Keratinocyte (primary cell): ENCODE data around the gene RELL1. TPM values are rescaled to one million over a fixed set of nuclear protein-coding genes. Genes with fewer than 3 reads are reported as not detected.

Source experiments
- DNase-seq: peaks from one replicate; pipeline ENCODE4 v3.0.0-alpha.2; 2011; ENCODE audit warnings: low read depth, missing footprints, low spot score
- FAIRE-seq: peaks from 2 replicates; lab custom pipeline; 2011; peaks lifted over from hg19 to GRCh38; lab: Jason Lieb, UNC
- H2AFZ ChIP-seq: 2 replicates; pipeline ENCODE4 v1.6.0; 2012; ENCODE audit warnings: low read length, control low read depth, inconsistent platforms; ENCODE audit not compliant: control insufficient read depth
- H3K27ac ChIP-seq: 2 replicates; pipeline ENCODE4 v1.5.1; 2011; ENCODE audit warnings: low read length; ENCODE audit not compliant: control insufficient read depth, insufficient read depth
- H3K27me3 ChIP-seq: 3 replicates; pipeline ENCODE4 v1.6.0; 2011; ENCODE audit warnings: low read length; ENCODE audit not compliant: control insufficient read depth, insufficient read depth; ENCODE audit errors: extremely low read depth
- H3K36me3 ChIP-seq, 2 experiments: 2 replicates in 1 of 2; 3 replicates in 1 of 2; pipeline ENCODE4 v1.5.1; 2011; ENCODE audit warnings: low read length in 2 of 2, mild to moderate bottlenecking in 1 of 2; ENCODE audit not compliant: control insufficient read depth in 2 of 2, insufficient read depth in 2 of 2; ENCODE audit errors: extremely low read depth in 1 of 2
- H3K4me1 ChIP-seq: 3 replicates; pipeline ENCODE4 v1.5.1; 2011; ENCODE audit warnings: low read length; ENCODE audit not compliant: control insufficient read depth, insufficient read depth; ENCODE audit errors: extremely low read depth
- H3K4me2 ChIP-seq: 3 replicates; pipeline ENCODE4 v1.6.0; 2011; ENCODE audit warnings: low read depth, low read length; ENCODE audit not compliant: control insufficient read depth, insufficient read depth; ENCODE audit errors: extremely low read depth
- H3K4me3 ChIP-seq, 3 experiments: fragments of 200-600 bp in 1 of 3; sonication (generic) in 1 of 3; 2 replicates in 2 of 3; 3 replicates in 1 of 3; pipeline ENCODE4 v1.5.1; 2011 to 2016; ENCODE audit warnings: low read length in 3 of 3, mild to moderate bottlenecking in 3 of 3, control low read depth in 2 of 3, inconsistent platforms in 1 of 3, low read depth in 1 of 3, mixed read lengths in 1 of 3, mixed run types in 1 of 3, moderate library complexity in 1 of 3; ENCODE audit not compliant: control insufficient read depth in 2 of 3, insufficient read depth in 2 of 3; ENCODE audit errors: extremely low read depth in 1 of 3
- H3K79me2 ChIP-seq: 2 replicates; pipeline ENCODE4 v1.6.0; 2012; ENCODE audit warnings: low read length; ENCODE audit not compliant: control insufficient read depth, insufficient read depth
- H3K9ac ChIP-seq: 3 replicates; pipeline ENCODE4 v1.6.0; 2011; ENCODE audit warnings: low read length; ENCODE audit not compliant: control insufficient read depth, insufficient read depth; ENCODE audit errors: extremely low read depth
- H3K9me1 ChIP-seq: 3 replicates; pipeline ENCODE4 v1.6.0; 2011; ENCODE audit warnings: low read length; ENCODE audit not compliant: control insufficient read depth, insufficient read depth; ENCODE audit errors: extremely low read depth
- H3K9me3 ChIP-seq: 2 replicates; pipeline ENCODE4 v1.5.1; 2012; ENCODE audit warnings: low read depth, low read length; ENCODE audit not compliant: control insufficient read depth
- H4K20me1 ChIP-seq: 3 replicates; pipeline ENCODE4 v1.6.0; 2011; ENCODE audit warnings: low read length; ENCODE audit not compliant: control insufficient read depth, insufficient read depth; ENCODE audit errors: extremely low read depth
- CTCF ChIP-seq, 3 experiments: IDR thresholded peaks in 1 of 3; conservative IDR thresholded peaks in 1 of 3; optimal IDR thresholded peaks in 1 of 3; 2 replicates in 2 of 3; 3 replicates in 1 of 3; pipeline versions ENCODE3 to v1.5.1; 2011; ENCODE audit warnings: low read length in 3 of 3, mild to moderate bottlenecking in 3 of 3, moderate library complexity in 2 of 3, control low read depth in 1 of 3, inconsistent platforms in 1 of 3; ENCODE audit not compliant: insufficient read depth in 2 of 3; ENCODE audit errors: extremely low read depth in 1 of 3
- EZH2 ChIP-seq: IDR thresholded peaks from one replicate; pipeline ENCODE4 v1.6.1; 2012; ENCODE audit warnings: inconsistent platforms, mild to moderate bottlenecking, low read length, moderate library complexity
- dilution Hi-C: fragments of 300-500 bp; cut with MboI; formaldehyde crosslinking; loops from one replicate; pipeline ENCODE4 v1.7.0; 2020; ENCODE audit warnings: low sequenced_read_pairs; ENCODE audit not compliant: extremely low pct_ligation_motif_present
- polyA plus RNA-seq, 5 experiments: library from polyadenylated mRNA; depleted of rRNA in 3 of 5; stranded (reverse) in 3 of 5; stranded (forward) in 1 of 5; unstranded in 1 of 5; fragments of >200 nt; gene quantifications; 1 replicate in 1 of 5; 2 replicates in 3 of 5; 3 replicates in 1 of 5; pipeline versions ENCODE4 v1.2.1 to v1.2.3, GENCODE V29; 2011 to 2012; ENCODE audit warnings: missing spikeins in 2 of 5, low read depth in 1 of 5, low replicate concordance in 1 of 5

Gene RELL1
- polyA plus RNA-seq, 1 donor (not counting 4 experiments of a cell fraction or from before 2014, with no cell fraction given): 9.3 TPM

- dilution Hi-C loops: no loop called here
- Histone ChIP-seq H3K9me1 (no peaks in the 10 kb centered on the region), H3K4me2 (no peak overlapping the region), H4K20me1 (no peaks in the 10 kb centered on the region), H3K27ac (no peak overlapping the region), H3K27me3 (no peaks in the 10 kb centered on the region), H3K4me1 (peaks cover 32% of the 10 kb centered on the region), H2AFZ (no peak overlapping the region), H3K9ac (no peak overlapping the region), H3K79me2 (no peaks in the 10 kb centered on the region), H3K9me3 (no peaks in the 10 kb centered on the region), H3K36me3 (peaks cover 4 to 20% of the 10 kb centered on the region in 2 experiments), H3K4me3 (no peak overlapping the region)
- FAIRE-seq (no peak), DNase-seq (no peak)
- no peak for TF ChIP-seq EZH2
- no peak for TF ChIP-seq CTCF (optimal IDR thresholded peaks at IDR 0.05 in 1 of 3, IDR thresholded peaks at IDR 0.05 in 1 of 3, conservative IDR thresholded peaks at IDR 0.05 in 1 of 3; ENCODE audit: extremely low read depth in 1 of 3, insufficient read depth in 2 of 3, low read length in 3 of 3)
Measured at GRCh38 chr4:37644962-37645361, 41.2 kb downstream of the RELL1 start.

- no peak overlapping the region for H2AFZ ChIP-seq
- no peak for TF ChIP-seq EZH2
- TF ChIP-seq CTCF (optimal IDR thresholded peaks at IDR 0.05 in 1 of 3, IDR thresholded peaks at IDR 0.05 in 1 of 3, conservative IDR thresholded peaks at IDR 0.05 in 1 of 3; ENCODE audit: extremely low read depth in 1 of 3, insufficient read depth in 2 of 3, low read length in 3 of 3): no peak
- dilution Hi-C loops: no loop called here
- H3K9me3 ChIP-seq: no peaks in the 10 kb centered on the region
- peaks cover 4 to 12% of the 10 kb centered on the region in 2 experiments for H3K36me3 ChIP-seq
- peaks cover 22% of the 10 kb centered on the region for H3K4me1 ChIP-seq
- no peak for DNase-seq
- no peak overlapping the region for H3K27ac ChIP-seq
- H3K9me1 ChIP-seq: no peaks in the 10 kb centered on the region
- no peaks in the 10 kb centered on the region for H4K20me1 ChIP-seq
- no peak for FAIRE-seq
- no peaks in the 10 kb centered on the region for H3K79me2 ChIP-seq
- peak overlapping the region; percentile 29 for H3K4me2 ChIP-seq
- no peak overlapping the region for H3K9ac ChIP-seq
- H3K4me3 ChIP-seq: no peak overlapping the region
- no peaks in the 10 kb centered on the region for H3K27me3 ChIP-seq
Measured at GRCh38 chr4:37641886-37642849, 44.0 kb downstream of the RELL1 start.
